Heart left ventricle (tissue), 13 donors: ENCODE results near the gene HPS3.

ENCODE experiments used
- POLR2A ChIP-seq, 2 donors: fragments of 450-650 bp; IDR thresholded peaks; one replicate each; pipeline ENCODE4 v1.6.1; 2017; ENCODE audit warnings: antibody characterized with exemption in 2 of 2, mild to moderate bottlenecking in 2 of 2, moderate library complexity in 2 of 2
- TF ChIP-seq, protein P1 (sequence below), 12 donors: fragments of 200-600 bp; sonication (generic) in 4 of 12; IDR thresholded peaks; one replicate each; pipeline versions ENCODE4 v1.5.0 to v1.8.0; 2018 to 2022; ENCODE audit warnings: antibody characterized with exemption in 12 of 12, mild to moderate bottlenecking in 5 of 12
- donor health status: ischemic (EF 13 %, LVEDD 7.1; RV severe dilation, severe dysfunction).
- donor health status: DM: no; HTN: yes; CAD: no.
- donor health status: DM: no; HTN: no; CAD: no.
- donor health status: ischemic (EF 25% LVEDD 6.9; RV normal size, moderate dysfunction).
- donor health status: ischemic (EF 25% LVEDD 5.7; RV mildly dilated, moderate dysfunction).
- donor health status: ischemic (EF 35%, LVEDD 5.7; RV mildly dilated, moderate dysfunction).
- donor health status: nonischemic (EF 11% LVEDD 7.7; RV severe dilation, severe dysfunction).
- donor health status: DM: yes; HTN: yes; CAD: no.
- donor health status: PGD.
- donor health status: ischemic (EF 29% LVEDD 5.4; RV normal size, mild dysfunction).
- donor health status: nonischemic (EF 23%, LVEDD 6.1; RV moderate dilation, normal function).

DNA sequence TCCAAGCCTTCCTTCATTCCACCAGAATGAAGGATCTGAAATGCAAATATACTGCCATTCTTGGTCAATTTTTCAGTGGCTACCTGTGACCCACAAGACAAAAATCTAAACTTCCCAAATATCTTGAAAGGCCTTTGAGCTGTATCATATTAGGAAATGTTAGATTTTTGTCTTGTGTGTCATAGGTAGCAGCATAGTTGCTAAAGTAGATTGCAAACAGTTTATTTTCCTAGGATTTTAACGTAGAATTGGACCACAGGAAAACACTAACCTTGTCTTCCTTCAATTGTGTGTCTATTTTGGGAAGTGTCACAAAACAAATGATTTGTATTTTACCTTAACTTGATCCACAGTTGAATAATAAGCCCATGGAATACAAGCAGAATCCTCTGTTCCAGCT, 49.8 kb downstream of the HPS3 start:
- TF ChIP-seq, protein P1, sequence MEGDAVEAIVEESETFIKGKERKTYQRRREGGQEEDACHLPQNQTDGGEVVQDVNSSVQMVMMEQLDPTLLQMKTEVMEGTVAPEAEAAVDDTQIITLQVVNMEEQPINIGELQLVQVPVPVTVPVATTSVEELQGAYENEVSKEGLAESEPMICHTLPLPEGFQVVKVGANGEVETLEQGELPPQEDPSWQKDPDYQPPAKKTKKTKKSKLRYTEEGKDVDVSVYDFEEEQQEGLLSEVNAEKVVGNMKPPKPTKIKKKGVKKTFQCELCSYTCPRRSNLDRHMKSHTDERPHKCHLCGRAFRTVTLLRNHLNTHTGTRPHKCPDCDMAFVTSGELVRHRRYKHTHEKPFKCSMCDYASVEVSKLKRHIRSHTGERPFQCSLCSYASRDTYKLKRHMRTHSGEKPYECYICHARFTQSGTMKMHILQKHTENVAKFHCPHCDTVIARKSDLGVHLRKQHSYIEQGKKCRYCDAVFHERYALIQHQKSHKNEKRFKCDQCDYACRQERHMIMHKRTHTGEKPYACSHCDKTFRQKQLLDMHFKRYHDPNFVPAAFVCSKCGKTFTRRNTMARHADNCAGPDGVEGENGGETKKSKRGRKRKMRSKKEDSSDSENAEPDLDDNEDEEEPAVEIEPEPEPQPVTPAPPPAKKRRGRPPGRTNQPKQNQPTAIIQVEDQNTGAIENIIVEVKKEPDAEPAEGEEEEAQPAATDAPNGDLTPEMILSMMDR (IDR thresholded peaks at IDR 0.05) = no peak
- no peak for TF ChIP-seq POLR2A (IDR thresholded peaks at IDR 0.05)
